Islet of Langerhans (tissue), 1 donor: ENCODE results near the gene PPP2R2B.

Source experiments
- FAIRE-seq: peaks from one replicate; lab custom pipeline; 2011; peaks lifted over from hg19 to GRCh38; lab: Jason Lieb, UNC

Gene PPP2R2B

DNA sequence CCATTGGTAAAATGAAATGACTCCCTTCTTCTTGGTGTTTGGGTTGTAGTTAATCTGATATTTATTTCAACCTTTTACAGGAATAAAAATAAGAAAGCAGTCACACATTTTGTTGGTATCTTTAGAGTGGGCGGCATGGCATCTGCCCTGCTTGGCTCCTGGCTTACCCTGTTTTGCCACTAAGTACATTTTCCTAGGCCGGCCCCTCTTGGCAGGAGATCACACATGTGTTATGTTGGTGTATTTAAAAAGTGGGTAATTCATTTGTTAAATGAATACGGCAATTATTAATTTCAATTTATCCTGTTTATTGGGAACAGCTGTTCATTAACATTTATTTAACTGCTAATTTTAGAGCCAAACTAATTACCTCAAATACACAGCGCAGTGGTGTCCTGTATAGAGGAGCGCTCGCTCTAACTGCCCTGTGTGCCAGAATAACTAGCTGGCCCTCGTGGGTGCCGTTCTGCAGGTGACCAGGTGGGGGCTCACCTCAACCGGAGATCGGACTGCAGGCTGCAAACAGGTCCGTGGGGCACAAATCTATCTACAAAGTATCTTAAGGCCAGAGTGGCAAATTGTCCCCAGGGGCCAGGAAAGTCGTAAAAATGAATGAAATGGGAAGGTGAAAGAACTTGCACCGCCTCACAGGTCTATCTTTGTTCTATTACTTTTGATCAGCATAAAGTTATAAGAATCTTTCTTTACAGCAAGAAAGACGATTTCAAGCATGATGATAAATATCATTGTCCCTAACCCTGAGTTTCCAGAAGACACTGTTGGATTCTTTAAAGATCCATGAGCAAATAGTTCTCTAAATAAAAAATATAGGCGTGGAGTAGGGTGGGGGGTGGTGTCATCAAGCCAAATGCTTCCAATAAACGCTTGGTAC lies 336.4 kb downstream of the PPP2R2B start:
- FAIRE-seq, result no peak

DNA sequence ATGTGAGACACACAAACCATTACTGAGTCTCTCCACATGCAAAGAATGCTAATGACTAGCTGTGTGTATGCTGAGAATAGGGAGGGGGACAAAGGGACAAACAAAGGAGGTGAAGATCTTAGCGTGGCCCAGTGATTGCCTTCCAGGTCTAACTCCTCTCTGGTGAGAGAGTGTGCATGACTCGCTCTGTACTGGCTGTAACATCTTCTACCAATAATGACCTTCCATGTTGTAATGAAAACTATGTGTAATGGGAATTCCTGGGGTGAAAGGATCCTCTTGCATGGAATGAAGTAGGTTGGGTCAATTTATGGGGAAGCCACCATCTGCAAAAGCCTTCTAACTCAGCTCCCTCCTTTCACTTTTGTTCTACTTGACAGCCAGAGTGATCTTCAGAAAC lies 338.1 kb downstream of the PPP2R2B start:
- no peak for FAIRE-seq

DNA sequence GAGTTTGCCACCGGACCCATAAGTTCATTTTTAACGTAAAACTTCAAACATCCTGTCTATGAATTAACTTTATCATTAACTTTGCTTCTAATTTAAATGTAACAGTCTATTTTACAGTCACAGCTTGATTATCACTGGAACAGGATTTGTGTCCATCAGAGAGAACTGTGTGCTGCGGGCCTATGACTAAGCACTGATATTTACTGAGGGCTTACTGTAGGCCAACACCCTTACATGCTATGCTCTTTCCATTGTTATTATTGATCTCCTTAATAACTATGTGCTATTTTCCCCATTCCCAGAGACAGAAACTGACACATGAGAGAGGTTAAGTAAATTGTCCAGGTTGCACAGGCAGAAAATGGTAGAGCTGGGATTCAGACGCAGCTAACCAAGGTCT lies 338.6 kb downstream of the PPP2R2B start:
- FAIRE-seq, result no peak

DNA sequence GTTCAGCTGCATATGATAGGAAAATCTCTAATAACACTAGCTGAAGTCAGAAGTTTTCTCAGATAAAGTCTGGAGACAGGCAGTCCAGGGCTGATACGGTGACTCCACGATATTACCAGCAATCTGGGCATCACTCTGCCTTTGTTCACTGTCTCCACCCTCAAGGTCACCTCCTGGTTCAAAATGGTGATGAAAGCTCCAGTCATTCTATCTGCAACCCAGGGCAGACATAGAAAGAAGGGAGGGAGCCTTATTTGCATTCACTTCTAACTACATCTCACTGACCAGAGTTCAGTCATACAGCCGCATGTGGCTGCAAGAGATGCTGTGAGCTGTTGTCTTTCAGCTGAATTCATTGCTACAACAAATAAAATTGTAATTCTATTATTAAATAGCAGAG lies 340.1 kb downstream of the PPP2R2B start:
- no peak for FAIRE-seq

DNA sequence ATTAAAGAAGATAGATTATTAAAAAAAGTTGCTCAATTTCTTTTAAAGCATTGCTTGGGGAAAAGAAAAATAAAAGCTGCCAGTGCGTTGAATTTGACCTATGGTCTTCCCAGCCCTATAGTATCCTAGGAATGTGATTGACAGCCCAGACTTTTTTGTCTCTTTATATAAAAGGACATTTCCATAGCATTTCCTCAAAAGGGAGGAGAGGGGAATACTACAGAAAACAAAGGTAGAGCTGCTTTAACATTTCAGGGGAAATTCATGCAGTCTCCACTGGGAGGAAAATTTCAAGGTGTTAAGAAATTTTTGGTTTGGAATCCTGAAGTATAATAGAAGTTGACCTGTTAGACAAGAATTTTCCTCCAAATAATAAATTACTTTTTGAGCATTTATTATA lies 344.7 kb downstream of the PPP2R2B start:
- no peak for FAIRE-seq

DNA sequence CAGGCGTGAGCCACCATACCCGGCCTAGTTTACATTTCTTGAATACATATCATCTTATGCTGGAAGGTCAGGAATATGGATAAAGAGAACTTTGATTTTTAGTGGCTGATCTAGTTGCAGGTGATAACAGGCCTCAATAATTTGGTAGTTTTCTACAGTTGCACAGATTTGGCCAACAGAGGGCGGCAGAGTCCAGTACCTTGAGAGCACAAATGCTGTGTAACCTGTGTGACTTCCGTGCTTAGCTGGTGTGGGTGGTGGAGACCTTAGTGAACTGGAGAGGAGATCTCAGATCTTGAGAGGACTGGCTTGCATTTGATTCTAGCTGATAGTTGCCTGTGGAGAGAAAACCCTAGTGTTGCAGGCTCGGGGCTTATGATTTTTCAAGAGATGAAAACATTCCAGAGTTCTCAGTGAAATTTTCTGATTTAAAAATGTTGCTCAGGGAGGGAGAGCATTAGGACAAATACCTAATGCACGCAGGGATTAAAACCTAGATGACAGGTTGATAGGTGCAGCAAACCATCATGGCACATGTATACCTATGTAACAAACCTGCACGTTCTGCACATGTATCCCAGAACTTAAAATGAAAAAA lies 345.2 kb downstream of the PPP2R2B start:
- FAIRE-seq, result peak; percentile 33
